NCI-H2196 (cell line): ENCODE measurements around the gene SOX12.

ENCODE experiments used
- DNase-seq: peaks from one replicate; lab custom pipeline; 2025; ENCODE audit not compliant: unreplicated experiment; lab: John Stamatoyannopoulos, UW

The SOX12 gene

DNA sequence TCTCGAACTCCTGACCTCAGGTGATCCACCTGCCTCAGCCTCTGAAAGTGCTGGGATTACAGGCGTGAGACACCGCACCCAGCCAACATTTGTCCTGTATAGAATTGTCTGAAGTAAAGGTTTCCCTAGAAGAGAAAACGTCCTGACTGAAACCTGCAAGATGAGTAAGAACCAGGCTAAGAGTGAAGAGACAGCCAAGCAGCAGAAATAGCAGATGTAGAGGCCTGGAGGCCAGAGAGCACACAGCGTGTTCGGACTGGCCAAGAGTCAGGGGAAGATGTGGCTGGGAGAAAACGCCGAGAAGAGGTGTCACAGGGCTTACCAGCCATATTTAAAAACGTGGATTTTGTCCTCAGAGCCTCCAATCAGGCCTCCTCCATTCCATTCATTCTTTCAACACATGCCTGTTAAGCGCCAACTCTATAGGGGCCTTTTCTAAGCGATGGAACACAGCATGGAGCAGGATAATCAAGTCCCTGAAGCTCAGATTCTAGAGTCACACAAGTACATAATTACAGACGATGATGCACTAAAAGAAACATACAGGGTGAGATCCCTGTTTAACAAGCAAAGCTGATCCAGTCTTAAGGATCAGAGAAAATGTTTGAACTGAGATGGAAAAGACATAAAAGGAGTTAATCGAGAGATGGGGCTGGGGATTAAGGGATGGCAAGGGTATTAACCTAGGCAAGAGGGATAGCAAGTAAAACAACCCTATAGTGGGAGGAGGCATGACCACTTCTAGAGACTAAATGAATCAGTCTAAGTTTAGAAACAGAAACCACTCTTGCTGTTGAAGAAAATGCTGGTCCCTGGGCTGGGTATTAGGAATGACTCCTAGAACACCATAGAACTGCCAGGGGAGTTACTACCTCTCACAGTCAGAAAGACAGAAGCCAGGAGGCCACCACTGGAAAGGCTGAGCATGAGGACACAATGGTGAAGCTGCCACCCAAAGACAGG, 23.2 kb upstream of the SOX12 start:
- DNase-seq = no peak

DNA sequence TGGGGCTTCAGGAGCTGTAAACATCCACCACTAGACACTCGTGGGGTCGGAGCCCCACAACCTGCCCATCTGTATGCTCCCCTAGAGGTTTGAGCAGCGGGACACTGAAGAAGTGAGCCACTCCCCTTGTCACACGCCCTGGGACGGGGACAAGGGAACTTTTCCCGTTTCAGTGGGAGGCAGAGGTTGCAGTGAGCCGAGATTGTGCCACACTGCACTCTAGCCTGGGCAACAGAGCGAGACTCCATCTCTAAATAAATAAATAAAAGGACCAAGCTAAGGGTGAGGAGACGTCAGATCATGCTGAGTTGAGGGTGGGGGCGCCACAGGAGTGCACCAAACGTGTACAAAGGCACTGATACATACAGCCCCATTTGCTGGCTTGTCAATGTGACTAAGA, 19.6 kb upstream of the SOX12 start:
- DNase-seq = no peak

DNA sequence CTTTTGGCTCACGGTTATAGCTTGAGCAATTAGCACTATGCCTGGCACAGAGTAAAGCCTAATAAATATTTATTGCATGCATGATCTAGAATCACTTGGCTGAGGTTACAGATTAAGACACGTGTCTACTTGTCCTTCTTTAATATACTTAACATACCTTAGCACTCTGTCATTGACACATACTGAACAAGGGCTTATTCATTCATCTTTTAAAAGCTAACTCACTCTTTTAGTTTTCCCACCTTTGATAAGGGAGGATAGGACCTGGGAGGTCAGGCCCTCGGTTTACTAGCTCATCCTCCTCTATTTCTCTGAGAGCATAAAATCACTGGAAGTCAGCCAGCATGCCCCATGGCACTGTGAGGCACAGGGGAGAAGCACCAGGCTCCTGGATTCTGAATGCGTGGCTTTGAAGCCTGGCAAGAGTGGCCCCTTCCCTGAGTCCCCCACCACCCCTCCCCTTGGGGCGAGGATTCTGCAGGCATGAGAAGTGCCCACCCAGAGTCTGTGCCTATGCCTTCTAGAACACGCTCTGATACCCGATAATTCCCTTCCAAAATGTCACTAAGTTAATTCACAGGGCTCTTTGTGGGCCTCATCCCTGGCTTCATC, 16.8 kb upstream of the SOX12 start:
- DNase-seq = no peak

DNA sequence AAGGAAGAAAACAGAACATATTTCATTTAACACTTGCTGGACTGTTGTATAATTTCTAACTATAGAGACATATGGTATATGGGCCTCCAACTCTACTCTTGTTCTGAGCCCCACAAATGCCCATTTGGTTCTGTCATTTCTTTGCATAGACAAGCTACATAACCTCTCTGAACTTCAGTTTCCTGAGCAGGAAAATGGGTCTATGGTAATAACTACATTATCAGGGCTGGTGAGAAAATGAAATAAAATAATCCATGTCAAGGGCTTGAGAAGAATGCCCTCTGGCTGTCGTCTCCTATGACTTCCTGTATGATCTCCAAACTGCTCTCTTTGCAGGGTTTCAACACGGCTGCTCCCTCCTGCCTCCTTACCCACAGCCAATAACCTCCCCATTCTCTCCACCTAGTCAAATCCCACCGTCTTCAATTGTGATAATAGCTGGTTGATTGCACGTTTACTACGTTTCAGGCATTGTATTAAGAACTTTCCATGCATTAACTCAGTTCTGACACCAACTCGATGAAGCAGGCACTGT, 16.0 kb upstream of the SOX12 start:
- no peak for DNase-seq

DNA sequence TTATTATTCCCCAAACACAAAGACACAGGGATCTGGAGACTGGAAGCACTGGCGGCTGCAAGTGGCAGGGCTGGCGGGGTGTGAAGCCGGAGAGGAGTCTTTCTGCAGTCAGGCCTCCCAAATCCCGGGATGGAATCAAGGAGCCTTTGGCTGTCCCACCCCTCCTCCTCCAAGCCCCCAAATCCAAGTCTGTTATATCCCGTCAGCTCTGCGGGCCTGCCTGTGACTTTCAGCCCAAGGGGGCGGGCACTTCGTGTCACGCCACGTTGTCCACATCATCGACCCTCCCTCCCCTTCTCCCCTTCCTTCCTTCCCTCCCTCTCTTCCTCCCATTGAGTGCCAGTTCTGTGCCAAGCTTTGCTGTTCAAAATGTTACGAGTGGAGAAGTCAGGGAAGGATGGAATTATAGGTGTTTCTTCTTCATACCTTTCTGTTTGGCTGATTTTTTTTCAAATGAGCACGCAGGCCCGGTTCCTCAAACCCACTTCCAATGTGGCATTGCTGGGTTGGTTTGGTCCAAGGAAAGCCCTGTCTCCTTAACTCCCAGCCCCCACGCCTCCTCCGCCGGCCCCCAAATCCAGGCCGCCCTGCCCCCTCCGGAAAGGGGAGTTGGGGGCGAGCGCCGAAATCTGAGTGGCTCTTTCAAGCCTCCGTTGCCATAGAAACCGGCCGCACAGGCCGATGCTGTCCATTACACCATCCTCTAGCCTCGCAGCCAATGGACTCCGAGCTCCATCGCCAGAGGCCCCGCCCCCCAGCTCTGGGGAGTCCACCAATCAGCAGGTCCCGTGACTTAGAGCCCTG, 15.3 kb upstream of the SOX12 start:
- DNase-seq = peak; percentile 19

DNA sequence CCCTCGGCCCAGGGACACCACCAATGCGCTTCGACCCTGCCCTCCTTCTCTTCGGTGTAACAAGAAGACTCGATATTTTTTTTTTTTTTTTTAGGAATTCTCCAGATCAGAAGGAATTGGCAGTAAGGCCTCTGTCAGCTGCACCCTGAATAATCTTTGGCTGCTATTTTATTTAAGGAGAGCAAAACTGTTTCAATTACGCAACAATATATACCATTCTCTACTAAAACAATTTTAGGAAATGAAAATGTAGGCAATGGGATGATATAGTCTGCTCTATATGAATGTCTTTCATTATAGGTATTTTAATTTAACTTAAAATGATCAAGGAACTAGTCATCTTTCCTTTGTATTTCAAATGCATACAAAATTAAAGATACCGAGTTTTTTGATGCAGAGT, 14.7 kb upstream of the SOX12 start:
- DNase-seq = no peak

DNA sequence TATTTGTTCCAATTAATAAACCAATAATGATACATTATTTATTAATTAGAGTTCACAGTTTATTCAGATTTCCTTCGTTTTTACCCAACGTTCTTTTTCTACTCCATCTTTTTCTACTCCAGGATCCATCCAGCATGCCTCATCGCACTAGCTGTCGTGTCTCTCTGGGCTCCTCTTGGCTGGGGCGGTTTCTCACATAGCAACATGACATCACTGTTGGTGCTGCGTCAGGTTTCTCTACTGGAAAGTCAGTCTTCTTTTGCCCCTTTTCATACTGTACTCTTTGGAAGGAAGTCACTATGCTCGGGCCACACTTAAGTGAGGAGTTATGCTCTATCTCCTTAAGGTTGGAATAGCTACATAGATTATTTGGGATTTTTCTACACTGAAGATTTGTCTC, 13.7 kb upstream of the SOX12 start:
- DNase-seq = no peak

DNA sequence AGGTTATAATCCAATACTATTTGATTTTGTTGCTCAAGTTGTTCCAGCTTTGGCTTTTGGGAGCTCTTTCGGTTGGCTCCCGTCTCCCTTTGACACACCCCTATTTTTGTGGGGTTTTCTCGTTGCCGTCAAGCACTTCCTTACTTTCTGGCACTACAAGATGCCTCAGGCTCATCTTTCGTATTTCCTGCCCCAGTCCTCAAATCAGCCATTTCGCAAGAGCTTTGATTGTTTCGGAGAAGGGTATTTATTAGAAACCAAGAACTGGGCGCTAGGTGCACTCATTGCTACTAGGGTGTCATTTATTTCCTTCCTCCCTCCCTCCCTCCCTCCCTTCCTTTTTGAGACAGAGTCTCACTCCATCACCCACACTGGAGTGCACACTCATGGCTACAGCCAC, 13.3 kb upstream of the SOX12 start:
- DNase-seq = no peak

DNA sequence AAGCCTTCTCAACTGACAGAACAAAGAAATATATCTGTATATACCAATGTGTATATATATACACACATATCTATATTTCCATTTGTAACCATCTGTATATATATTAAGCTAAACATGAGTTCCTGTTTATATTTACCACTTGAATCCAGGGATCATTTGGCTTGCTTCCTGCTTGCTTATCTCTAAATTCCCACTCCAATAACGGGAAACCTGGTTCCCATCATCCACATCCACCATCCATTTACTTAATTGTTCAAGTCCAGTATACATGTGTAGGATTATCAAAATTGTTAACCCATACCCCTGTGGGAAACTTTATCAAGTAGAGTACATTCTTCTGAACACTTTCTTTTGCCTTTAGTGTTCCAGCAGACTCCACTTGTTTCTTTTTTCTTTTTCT, 12.5 kb upstream of the SOX12 start:
- DNase-seq = no peak

DNA sequence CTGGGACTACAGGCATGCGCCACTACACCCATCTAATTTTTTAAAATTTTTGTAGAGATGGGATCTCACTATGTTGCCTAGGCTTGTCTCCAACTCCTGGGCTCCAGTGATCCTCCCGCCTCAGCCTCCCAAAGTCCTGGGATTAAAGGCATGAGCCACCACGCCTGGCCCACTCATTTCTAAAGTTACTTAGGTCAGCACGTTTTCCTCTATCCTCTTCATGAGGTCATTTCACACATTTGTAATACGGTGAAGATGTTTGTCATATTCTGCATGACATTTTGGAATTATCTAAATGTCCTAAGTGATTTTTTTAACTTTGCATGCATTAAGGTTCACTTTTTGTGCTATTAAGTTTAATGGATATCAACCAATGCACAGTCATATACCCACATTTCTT, 11.9 kb upstream of the SOX12 start:
- no peak for DNase-seq

DNA sequence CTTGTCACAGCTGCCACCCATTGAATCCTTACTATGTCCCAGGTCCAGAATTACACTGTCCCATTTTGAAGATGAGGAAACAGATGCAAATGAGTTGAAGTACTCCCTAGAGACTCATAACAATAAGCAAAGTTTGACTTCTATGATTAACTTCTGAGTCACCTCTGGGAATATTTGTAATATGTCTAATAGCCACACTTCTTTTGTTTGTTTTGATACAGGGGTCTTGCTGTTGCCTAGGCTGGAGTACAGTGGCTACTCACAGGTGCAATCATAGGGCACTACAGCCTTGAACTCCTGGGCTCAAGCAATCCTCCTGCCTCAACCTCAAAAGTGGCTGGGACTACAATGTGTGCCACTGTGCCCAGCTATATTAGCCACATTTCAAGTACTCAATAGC, 11.4 kb upstream of the SOX12 start:
- no peak for DNase-seq

DNA sequence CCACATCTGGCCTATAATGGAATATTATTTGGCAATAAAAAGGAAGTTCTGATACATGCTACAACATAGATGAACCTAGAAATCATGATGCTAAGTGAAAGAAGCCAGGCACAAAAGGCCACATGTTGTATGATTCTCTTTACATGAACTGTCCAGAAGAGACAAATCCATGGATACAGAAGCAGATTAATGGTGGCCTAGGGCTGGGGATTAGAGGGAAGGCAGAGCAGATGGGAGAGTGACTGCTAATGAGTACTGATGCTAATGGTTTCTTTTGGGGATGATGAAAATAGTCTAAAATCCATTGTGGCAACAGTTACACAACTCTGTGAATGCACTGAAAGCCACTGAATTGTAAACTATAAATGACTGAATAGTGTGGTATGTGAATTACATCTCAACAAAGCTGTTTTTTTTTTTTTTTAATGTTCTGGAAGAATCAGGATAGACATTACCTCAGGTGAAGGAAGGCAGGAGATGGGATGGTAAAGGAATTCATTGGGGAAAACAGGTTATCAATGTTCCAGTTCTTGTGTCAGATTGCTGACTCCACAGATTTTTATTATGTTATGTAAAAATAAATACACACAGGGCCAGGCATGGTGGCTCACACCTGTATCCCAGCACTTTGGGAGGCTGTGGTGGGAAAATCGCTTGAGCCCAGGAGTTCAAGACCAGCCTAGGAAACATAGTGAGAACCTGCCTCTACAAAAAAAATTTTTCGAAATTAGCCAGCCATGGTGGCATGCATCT, 8.9 kb upstream of the SOX12 start:
- no peak for DNase-seq

DNA sequence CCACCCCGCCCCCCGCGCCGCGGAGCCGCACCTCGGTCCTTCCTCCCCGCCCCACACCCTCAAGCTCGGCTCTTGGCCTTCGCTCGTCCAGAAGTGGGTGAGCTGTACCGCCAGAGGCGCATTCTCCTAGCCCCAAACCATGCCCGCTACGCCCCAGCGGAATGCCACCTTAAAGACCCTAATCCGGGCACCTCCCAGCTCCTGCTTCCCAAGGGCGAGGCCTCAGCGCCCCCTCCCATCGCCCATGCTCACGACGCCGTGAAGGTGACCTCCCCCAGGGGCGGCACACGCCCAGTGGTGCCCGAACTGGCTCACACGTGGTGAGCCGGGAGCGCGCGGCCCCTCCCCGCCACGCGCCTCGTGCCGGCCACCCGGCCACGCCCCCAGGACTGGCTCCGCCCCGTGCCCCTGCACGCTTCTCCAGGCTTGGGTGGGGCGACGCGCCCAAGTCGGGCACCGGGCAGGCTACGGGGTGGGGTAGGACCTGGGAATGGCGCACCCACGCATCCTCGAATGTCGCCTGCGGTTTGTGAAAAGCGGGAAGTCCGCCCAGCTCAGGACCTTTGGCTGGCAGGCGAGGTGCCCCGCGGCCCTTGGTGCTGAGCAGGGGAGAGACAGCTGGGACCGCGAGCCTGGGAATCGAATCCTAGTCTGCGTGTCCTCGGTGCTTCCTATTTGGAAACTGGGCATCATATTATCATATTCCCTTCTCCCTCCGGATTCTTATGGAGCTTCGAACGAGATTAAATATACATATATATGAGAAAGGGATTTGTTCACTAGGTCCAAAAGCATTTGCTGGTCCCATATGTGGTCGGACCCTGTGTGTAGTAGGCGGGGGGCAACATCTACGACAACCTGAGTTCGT, 941 bp upstream of the SOX12 start:
- DNase-seq = peak; percentile 90

DNA sequence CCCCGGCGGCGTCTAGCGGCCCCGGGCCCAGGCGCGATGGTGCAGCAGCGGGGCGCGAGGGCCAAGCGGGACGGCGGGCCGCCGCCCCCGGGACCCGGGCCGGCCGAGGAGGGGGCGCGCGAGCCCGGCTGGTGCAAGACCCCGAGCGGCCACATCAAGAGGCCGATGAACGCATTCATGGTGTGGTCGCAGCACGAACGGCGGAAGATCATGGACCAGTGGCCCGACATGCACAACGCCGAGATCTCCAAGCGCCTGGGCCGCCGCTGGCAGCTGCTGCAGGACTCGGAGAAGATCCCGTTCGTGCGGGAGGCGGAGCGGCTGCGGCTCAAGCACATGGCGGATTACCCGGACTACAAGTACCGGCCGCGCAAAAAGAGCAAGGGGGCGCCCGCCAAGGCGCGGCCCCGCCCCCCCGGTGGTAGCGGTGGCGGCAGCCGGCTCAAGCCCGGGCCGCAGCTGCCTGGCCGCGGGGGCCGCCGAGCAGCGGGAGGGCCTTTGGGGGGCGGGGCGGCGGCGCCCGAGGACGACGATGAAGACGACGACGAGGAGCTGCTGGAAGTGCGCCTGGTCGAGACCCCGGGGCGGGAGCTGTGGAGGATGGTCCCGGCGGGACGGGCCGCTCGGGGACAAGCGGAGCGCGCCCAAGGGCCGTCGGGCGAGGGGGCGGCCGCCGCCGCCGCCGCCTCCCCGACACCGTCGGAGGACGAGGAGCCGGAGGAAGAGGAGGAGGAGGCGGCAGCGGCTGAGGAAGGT, 715 bp downstream of the SOX12 start:
- peak; percentile 36 for DNase-seq

DNA sequence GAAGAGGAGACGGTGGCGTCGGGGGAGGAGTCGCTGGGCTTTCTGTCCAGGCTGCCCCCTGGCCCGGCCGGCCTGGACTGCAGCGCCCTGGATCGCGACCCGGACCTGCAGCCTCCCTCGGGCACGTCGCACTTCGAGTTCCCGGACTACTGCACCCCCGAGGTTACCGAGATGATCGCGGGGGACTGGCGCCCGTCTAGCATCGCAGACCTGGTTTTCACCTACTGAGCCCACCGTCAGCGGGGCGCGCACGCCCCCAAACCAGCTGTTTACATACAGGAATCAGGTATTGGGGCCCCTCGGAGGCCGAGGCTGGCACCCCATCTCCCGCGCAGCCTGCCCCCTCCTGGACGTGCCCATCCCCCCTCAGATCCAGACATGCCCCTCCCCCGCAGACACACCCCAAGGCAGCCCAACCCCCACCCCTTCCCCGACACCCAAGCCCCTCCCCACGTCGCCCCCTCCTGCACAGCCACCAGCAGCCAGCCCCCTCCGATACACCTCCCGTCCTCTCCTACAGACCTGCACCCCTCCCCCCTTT, 1.4 kb downstream of the SOX12 start:
- DNase-seq = peak; percentile 58

DNA sequence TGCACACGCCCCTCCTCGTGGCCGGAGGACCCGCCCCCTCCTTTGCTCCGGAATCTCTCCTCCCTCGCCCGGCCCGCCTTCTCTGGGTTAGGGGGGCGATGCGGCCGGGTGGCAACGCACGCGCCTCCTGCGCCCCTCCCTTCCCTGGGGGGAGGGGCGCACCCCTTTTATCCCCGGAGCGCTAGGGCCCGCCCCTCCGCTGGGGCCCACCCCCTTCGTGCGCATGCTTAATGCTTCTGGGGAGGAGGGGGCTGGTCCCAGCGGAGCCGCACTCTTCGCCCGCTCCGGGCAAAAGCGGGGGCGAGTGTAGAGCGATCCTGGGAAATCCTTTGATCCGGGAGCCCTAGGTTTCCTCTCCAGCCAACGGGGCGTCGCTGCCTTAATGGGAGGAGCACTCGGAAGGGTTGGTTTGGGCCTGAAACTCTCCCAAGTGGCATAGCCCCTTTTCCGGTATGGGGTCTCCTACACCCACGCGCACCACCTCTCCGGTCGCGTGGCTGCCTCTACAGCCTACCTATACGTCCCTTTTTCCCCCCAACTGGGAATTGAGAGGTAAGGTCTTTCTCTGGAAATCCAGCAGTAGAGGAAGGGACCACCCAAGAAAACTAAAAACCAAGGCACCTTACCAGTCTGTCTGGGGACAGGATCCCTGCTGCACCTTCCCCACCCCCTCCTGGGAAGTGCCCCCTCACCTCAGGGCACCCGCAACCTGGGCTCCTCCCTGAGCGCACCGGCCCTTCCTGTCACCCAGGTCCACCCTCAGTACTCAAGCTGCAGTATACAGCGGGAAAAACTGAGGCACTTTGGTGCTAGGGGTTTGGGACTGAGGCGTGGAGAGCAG, 2.1 kb downstream of the SOX12 start:
- DNase-seq = peak; percentile 93

DNA sequence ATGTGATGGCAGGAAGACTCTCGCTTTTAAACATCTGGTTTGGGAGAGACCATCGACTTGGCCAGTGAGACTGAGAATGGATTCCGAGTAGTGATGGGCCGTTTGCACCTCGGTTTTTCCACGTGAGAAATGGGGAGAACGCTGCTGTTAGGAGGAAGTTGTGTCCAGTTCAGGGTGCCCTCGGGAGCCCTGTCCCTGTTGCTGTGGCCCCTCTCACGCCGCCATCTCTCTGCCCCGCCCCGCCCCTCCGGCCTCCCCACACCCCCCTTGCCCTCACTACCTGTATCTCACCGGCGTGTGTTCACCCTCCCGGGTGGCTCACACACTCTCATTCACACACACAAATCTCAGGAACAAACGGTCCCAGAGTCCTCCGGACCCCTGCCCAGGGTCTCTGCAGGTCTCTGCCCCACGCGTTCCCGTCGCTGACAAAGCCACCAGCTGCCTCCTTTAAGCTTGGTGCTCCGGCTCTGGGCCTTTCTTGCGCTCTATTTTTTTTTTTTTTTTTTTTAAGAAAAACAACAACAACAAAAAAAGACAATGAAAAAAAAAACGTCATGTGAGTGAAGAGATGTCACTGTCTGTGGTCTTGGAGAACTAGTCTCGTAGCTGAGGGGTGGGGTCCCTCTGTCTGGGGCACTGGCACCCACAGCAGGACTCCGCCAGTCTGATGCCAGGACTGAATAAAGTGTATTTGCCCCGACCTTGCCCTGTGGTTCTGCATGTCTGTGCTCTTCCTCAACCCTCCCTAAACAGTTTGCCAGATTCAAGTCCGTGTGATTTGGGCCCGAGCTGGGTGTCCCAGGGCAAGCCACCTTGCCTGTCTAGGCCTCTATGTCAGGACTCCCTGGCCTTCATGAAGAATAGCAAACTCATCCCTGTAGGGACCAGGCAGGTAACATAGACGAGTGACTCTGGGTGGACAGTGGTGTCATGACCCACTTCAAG, 2.9 kb downstream of the SOX12 start:
- no peak for DNase-seq
